ENCODE data around the gene PHF23.

GRCh38 chr17:7204336-7204735 is 34.9 kb downstream of the PHF23 start:
- TF ChIP-seq CTCF (conservative IDR thresholded peaks at IDR 0.05; ENCODE audit: low read depth, low read length) (no peak), EZH2 (IDR thresholded peaks at IDR 0.05; ENCODE audit: borderline replicate concordance, low read depth, low read length, poor library complexity, severe bottlenecking) (no peak)

All from A673 (cell line).